SJSA1 (cell line): ENCODE results near the gene COA3. TPM values are rescaled to one million over a fixed set of nuclear protein-coding genes. Genes with fewer than 3 reads are reported as not detected.

Source experiments
- total RNA-seq: library from RNA; depleted of rRNA; stranded (reverse); fragments of >200 nt; shearing (Covaris generic); gene quantifications from 2 replicates; pipeline ENCODE4 v1.2.3, GENCODE V29; 2014; rRNA removed

Gene COA3
- total RNA-seq, 1 experiment from 2014 or later, result 85.0 TPM

Other genes with a start within 250 kb of the COA3 start
- 0.13 and 1.5 TPM in 2 replicates for gene HSD17B1, start 245.8 kb downstream of the COA3 start, total RNA-seq
- gene COASY, start 236.6 kb downstream of the COA3 start, total RNA-seq, result 10.2 and 15.4 TPM in 2 replicates
- 20.1 and 35.0 TPM in 2 replicates for gene MLX, start 231.6 kb downstream of the COA3 start, total RNA-seq
- gene PSMC3IP, start 221.0 kb downstream of the COA3 start, total RNA-seq, result 18.4 and 22.3 TPM in 2 replicates
- 27.0 and 30.4 TPM in 2 replicates for gene RETREG3, start 189.3 kb downstream of the COA3 start, total RNA-seq
- gene TUBG1, start 189.0 kb downstream of the COA3 start, total RNA-seq, result 45.5 and 81.4 TPM in 2 replicates
- gene TUBG2, start 139.4 kb downstream of the COA3 start, total RNA-seq, result 0.92 and 3.5 TPM in 2 replicates
- 3.8 and 8.8 TPM in 2 replicates for gene PLEKHH3, start 121.7 kb downstream of the COA3 start, total RNA-seq
- gene CCR10, start 116.9 kb downstream of the COA3 start, total RNA-seq, result not detected in 2 replicates
- 0.34 and 1.1 TPM in 2 replicates for gene CNTNAP1, start 116.2 kb downstream of the COA3 start, total RNA-seq
- 5.2 and 16.3 TPM in 2 replicates for gene EZH1, start 53.7 kb downstream of the COA3 start, total RNA-seq
- gene RAMP2, start 37.5 kb downstream of the COA3 start, total RNA-seq, result not detected in 2 replicates
- 57.2 and 101 TPM in 2 replicates for gene VPS25, start 25.3 kb downstream of the COA3 start, total RNA-seq
- 0.25 TPM in 1 of 2 replicates, not detected in the other for gene WNK4, start 18.1 kb downstream of the COA3 start, total RNA-seq
- gene CNTD1, start 157 bp upstream of the COA3 start, total RNA-seq, result 0.18 TPM in 1 of 2 replicates, not detected in the other
- 69.9 and 87.8 TPM in 2 replicates for gene BECN1, start 25.6 kb upstream of the COA3 start, total RNA-seq
- gene PSME3, start 34.7 kb upstream of the COA3 start, total RNA-seq, result 109 and 122 TPM in 2 replicates
- 0.42 TPM in 1 of 2 replicates, not detected in the other for gene AOC2, start 45.9 kb upstream of the COA3 start, total RNA-seq
- not detected in 2 replicates for gene AOC3, start 52.5 kb upstream of the COA3 start, total RNA-seq
- gene G6PC1, start 102.1 kb upstream of the COA3 start, total RNA-seq, result not detected in 2 replicates
- 29.8 and 59.7 TPM in 2 replicates for gene AARSD1, start 165.8 kb upstream of the COA3 start, total RNA-seq
- gene PTGES3L, start 181.4 kb upstream of the COA3 start, total RNA-seq, result 1.2 and 2.1 TPM in 2 replicates
- gene RUNDC1, start 181.9 kb upstream of the COA3 start, total RNA-seq, result 5.7 and 17.0 TPM in 2 replicates
- 605 and 1,189 TPM in 2 replicates for gene RPL27, start 199.7 kb upstream of the COA3 start, total RNA-seq
- 16.4 and 17.7 TPM in 2 replicates for gene IFI35, start 208.1 kb upstream of the COA3 start, total RNA-seq
- 125 and 144 TPM in 2 replicates for gene VAT1, start 223.7 kb upstream of the COA3 start, total RNA-seq
- gene RND2, start 226.5 kb upstream of the COA3 start, total RNA-seq, result 0.03 TPM in 1 of 2 replicates, not detected in the other